Esophagus muscularis mucosa (tissue), 4 donors: ENCODE results near the gene PTPA. TPM values are rescaled to one million over a fixed set of nuclear protein-coding genes. Genes with fewer than 3 reads are reported as not detected.

Source experiments
- DNase-seq: peaks from one replicate; pipeline ENCODE4 v3.0.0-alpha.2; 2017; ENCODE audit errors: extremely low spot score
- H3K27ac ChIP-seq, 4 donors: fragments of 200-600 bp; sonication (generic); replicated peaks in 1 of 4; 1 replicate in 3 of 4; 2 replicates in 1 of 4; pipeline ENCODE4 v1.5.1; 2016 to 2019; ENCODE audit warnings: mild to moderate bottlenecking in 1 of 4
- H3K27me3 ChIP-seq, 4 donors: fragments of 200-600 bp; sonication (generic); one replicate each; pipeline versions ENCODE4 v1.5.1 to v1.6.0; 2016 to 2019
- H3K36me3 ChIP-seq, 4 donors: fragments of 200-600 bp; sonication (generic); one replicate each; pipeline ENCODE4 v1.5.1; 2016 to 2019
- H3K4me1 ChIP-seq, 4 donors: fragments of 200-600 bp; sonication (generic); one replicate each; pipeline ENCODE4 v1.5.1; 2016 to 2019
- H3K4me3 ChIP-seq, 4 donors: fragments of 200-600 bp; sonication (generic); 1 replicate in 2 of 4; 2 replicates in 2 of 4; pipeline ENCODE4 v1.5.1; 2016 to 2019; ENCODE audit warnings: mild to moderate bottlenecking in 4 of 4, moderate library complexity in 1 of 4
- H3K9me3 ChIP-seq, 4 donors: fragments of 200-600 bp; sonication (generic); 1 replicate in 3 of 4; 2 replicates in 1 of 4; pipeline ENCODE4 v1.5.1; 2016 to 2019
- EP300 ChIP-seq: sonication (generic); formaldehyde crosslinking; IDR thresholded peaks from one replicate; pipeline ENCODE4 v1.6.1; 2017; ENCODE audit warnings: antibody characterized with exemption
- POLR2A ChIP-seq: fragments of 450-650 bp; IDR thresholded peaks from one replicate; pipeline ENCODE4 v1.6.1; 2017; ENCODE audit warnings: antibody characterized with exemption, moderate library complexity, mild to moderate bottlenecking, low read depth
- POLR2AphosphoS5 ChIP-seq, 2 donors: sonication (generic); formaldehyde crosslinking; IDR thresholded peaks; one replicate each; pipeline ENCODE4 v1.6.1; 2017; ENCODE audit warnings: antibody characterized with exemption in 2 of 2
- WGBS: methylation state at CpG from one replicate; pipeline ENCODE4 v1.1.5; 2018; 5-methylcytosine and 5-hydroxymethylcytosine counted together
- intact Hi-C: fragments of 100-400 bp; cut with DNase I; formaldehyde crosslinking; loops from one replicate; pipeline ENCODE4 v1.15.1; 2023
- total RNA-seq, 4 donors: library from RNA; depleted of rRNA; stranded (reverse); fragments of >200 nt; gene quantifications; one replicate each; pipeline versions ENCODE4 v1.1.0 to v1.2.1, GENCODE V29; 2016
- TF ChIP-seq, protein P1 (sequence below), 3 experiments: fragments of 200-600 bp in 2 of 3; fragments of 450-650 bp in 1 of 3; sonication (generic) in 2 of 3; IDR thresholded peaks; one replicate each; pipeline ENCODE4 v1.5.1; 2017 to 2019; ENCODE audit warnings: antibody characterized with exemption in 3 of 3, mild to moderate bottlenecking in 2 of 3, moderate library complexity in 1 of 3

Gene PTPA
- total RNA-seq, 4 donors from 2014 or later = 57.7 to 91.9 (median 77.4) TPM

DNA sequence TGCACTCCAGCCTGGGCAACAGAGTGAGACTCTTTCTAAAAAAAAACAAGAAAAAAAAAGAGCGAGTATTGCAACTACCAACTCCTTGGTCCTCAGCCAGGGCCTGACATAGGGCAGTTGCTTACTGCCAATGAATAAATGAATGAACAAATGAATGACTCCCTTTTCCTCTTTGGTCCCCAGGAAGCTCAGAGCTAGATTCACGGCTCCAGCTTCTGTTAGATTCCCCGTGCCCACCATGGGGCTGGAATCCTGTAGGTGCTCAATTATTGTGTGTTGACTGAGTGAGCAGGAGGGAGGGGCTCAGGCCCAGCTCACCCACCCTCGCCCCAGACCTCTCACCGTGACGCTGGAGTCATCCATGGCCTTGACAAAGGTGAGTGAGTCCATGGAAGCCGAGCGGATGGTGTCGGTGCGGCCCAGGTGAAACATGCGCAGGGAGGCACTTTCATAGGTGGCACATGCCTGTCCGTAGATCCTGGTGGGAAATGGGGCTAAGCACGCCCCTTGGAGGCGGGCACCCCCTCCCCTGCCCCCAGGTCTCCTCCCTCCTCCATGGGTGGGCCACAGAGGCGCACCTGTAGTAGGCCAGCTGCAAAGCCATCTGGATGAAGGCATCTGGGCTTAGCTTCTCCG is 13.4 kb upstream of the PTPA start:
- Histone ChIP-seq H3K4me3 (no peak overlapping the region), H3K36me3 (peaks cover 32 to 77% (median 70%) of the 10 kb centered on the region in 4 donors), H3K9me3 (no peaks in the 10 kb centered on the region), H3K27ac (no peak overlapping the region), H3K4me1 (peaks cover 0 to 5% (median 0%) of the 10 kb centered on the region in 4 donors), H3K27me3 (no peaks in the 10 kb centered on the region)
- intact Hi-C loops = no loop called here
- no peak for DNase-seq
- TF ChIP-seq POLR2AphosphoS5 (IDR thresholded peaks at IDR 0.05) (no peak), POLR2A (no peak), EP300 (no peak)
- TF ChIP-seq, protein P1, sequence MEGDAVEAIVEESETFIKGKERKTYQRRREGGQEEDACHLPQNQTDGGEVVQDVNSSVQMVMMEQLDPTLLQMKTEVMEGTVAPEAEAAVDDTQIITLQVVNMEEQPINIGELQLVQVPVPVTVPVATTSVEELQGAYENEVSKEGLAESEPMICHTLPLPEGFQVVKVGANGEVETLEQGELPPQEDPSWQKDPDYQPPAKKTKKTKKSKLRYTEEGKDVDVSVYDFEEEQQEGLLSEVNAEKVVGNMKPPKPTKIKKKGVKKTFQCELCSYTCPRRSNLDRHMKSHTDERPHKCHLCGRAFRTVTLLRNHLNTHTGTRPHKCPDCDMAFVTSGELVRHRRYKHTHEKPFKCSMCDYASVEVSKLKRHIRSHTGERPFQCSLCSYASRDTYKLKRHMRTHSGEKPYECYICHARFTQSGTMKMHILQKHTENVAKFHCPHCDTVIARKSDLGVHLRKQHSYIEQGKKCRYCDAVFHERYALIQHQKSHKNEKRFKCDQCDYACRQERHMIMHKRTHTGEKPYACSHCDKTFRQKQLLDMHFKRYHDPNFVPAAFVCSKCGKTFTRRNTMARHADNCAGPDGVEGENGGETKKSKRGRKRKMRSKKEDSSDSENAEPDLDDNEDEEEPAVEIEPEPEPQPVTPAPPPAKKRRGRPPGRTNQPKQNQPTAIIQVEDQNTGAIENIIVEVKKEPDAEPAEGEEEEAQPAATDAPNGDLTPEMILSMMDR (IDR thresholded peaks at IDR 0.05) = no peak
- WGBS = 95% methylated on average over 12 of the region's 16 CpGs

DNA sequence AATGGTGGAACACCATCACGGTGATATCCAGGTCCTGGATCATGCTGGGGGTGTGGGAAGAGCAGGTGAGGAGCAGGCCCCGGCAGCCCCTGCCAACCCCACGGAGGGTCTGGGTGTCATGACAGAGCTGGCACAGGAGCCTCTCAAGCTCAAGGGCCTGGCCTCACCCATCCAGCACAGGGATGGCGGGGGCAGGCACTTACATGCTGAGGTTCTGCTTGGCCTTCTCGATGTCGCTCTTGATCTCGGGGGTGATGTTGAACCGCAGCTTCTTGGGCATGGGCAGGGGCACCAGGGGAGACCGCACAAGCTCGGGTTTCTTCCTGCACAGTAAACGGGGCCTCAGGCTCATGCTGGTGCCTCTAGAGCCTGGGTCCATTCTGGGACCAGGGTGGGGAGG is 12.9 kb upstream of the PTPA start:
- no peak for DNase-seq
- no peak for TF ChIP-seq EP300
- TF ChIP-seq, protein P1 (IDR thresholded peaks at IDR 0.05) = no peak
- no peak for TF ChIP-seq POLR2AphosphoS5 (IDR thresholded peaks at IDR 0.05)
- TF ChIP-seq POLR2A = no peak
- WGBS = 96% methylated on average over 7 of the region's 11 CpGs
- intact Hi-C loops = no loop called here
- H3K27ac ChIP-seq = no peak overlapping the region
- peaks cover 32 to 82% (median 70%) of the 10 kb centered on the region in 4 donors for H3K36me3 ChIP-seq
- H3K4me1 ChIP-seq = peaks cover 0 to 8% (median 2%) of the 10 kb centered on the region in 4 donors
- H3K27me3 ChIP-seq = no peaks in the 10 kb centered on the region
- no peak overlapping the region for H3K4me3 ChIP-seq
- H3K9me3 ChIP-seq = no peaks in the 10 kb centered on the region

DNA sequence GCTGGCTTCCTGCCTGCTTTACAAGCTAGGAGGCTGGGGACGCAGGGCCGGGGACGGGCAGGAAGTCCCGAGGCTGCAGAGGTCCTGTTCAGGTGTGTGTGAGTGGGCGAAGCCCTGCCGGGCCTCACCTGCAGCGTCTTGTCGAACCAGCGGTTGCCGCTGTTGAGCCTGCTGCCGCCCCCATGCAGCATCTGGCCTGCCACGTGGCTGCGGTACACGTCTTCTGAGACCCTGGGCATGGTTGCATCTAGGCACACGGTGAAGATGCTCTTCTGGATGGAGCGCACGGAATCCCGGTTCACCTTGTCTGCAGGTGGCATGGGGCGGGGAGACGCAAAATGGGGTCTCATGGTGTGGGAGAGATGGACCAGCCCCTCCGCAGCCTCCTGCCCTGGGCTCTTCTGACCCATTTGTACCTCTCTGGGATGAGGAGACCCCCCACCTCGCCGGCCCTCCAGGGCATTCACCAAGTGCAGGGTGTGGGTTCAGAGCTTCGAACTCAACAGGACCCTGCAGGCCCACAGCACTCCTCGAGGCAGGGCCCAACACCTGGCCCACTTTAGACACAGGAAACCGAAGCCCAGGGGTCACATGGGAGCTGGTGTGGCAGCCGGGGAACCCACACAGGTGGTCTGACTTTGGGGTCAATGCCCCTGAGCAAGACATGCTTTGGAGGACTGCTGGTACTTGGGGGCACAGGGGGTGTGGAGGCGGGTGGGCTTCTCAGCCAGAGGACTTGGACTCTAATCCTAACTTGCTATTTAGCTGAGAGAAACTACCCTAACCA is 10.6 kb upstream of the PTPA start:
- Histone ChIP-seq H3K9me3 (no peaks in the 10 kb centered on the region), H3K27ac (no peak overlapping the region), H3K4me3 (no peak overlapping the region), H3K36me3 (peaks cover 30 to 87% (median 62%) of the 10 kb centered on the region in 4 donors), H3K27me3 (no peaks in the 10 kb centered on the region), H3K4me1 (peaks cover 0 to 6% (median 2%) of the 10 kb centered on the region in 4 donors)
- DNase-seq = no peak
- intact Hi-C loops = no loop called here
- TF ChIP-seq, protein P1 (IDR thresholded peaks at IDR 0.05) = no peak
- TF ChIP-seq POLR2AphosphoS5 (IDR thresholded peaks at IDR 0.05) (no peak), EP300 (no peak), POLR2A (no peak)
- WGBS = 100% methylated on average over 1 of the region's 28 CpGs

DNA sequence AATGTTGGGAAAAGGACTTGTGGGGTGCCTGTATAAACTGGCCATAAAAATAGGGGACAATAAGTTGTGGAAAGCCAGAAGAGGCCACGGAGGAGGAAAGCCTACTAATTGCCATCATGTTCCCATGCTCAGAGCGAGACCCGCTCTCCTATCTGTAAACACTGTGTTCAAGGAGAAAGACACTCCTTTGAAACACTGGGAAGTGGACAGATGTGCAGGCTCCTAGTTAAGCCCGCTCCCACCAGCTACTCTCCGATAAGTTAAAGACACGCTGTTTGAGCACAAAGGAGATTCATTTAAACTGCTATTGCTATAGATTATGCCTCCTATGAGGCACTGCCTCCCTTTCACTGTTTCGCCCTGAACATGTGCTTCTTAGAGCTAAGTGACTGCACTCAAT is 9.9 kb upstream of the PTPA start:
- TF ChIP-seq POLR2A (no peak), EP300 (no peak), POLR2AphosphoS5 (IDR thresholded peaks at IDR 0.05) (no peak)
- TF ChIP-seq, protein P1 (IDR thresholded peaks at IDR 0.05) = no peak
- no peak overlapping the region for H3K4me3 ChIP-seq
- peaks cover 23 to 87% (median 61%) of the 10 kb centered on the region in 4 donors for H3K36me3 ChIP-seq
- H3K27ac ChIP-seq = no peak overlapping the region
- intact Hi-C loops = no loop called here
- 92% methylated on average over 7 of the region's 7 CpGs for WGBS
- no peak for DNase-seq
- H3K9me3 ChIP-seq = no peaks in the 10 kb centered on the region
- no peaks in the 10 kb centered on the region for H3K27me3 ChIP-seq
- H3K4me1 ChIP-seq = peaks cover 0 to 6% (median 2%) of the 10 kb centered on the region in 4 donors
